ENCODE data around the gene CD34. TPM values are rescaled to one million over a fixed set of nuclear protein-coding genes. Genes with fewer than 3 reads are reported as not detected.
"Not testable (repeated sequence)": the region's sequence is repeated elsewhere in the genome, so short reads cannot be mapped to it uniquely, and the experiment has no call there.

The CD34 gene
- total RNA-seq, 3 donors from 2014 or later: 15.7 to 80.6 (median 22.2) TPM

DNA sequence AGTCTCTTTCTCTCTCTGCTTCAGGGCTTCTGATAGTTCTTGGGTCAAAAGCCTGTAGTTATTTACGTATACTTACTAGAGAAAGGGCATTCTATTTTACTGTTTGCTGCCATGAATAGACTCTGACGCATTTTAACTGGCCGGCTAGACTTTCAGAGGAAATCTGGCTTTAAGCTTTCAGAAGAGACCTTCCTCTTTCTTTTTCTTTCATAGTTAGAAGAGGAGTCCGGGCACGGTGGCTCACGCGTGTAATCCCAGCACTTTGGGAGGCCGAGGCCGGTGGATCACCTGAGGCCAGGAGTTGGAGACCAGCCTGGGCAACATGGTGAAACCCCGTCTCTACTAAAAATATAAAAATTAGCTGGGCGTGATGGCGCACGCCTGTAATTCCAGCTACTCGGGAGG is 31.4 kb upstream of the CD34 start:
- TF ChIP-seq POLR2AphosphoS5 (IDR thresholded peaks at IDR 0.05): peak in 1 of 3 donors; percentile 7
- intact Hi-C loops (cut with DNase I; ENCODE audit: low total_unique reads); H3K36me3 ChIP-seq; H3K27me3 ChIP-seq; H3K9me3 ChIP-seq; DNase-seq (ENCODE audit: low spot score in 2 of 2); H3K4me1 ChIP-seq: not testable (repeated sequence)
- Histone ChIP-seq H3K27ac (peak overlapping the region; percentile 66 to 81), H3K4me3 (peak overlapping the region in 2 of 3 donors; percentile 3 to 9)

DNA sequence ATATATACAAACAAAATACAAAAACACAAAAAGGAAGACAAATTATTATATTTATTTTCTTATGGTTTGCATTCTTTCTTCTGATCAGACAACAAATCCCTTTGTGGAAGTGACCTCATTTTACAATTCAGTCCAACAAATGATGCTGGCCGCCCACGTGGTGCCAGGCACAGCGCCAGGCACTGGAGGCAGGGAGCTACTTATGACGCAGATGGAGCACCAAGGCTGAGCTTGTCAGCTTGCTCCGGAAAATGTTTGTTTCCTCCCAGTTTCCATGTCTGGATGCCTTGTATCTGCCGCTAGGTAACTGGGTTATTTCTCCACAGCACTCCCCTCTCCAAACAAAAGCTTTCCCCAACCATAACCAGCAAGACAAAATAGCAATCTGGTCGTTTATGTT is 30.7 kb upstream of the CD34 start:
- Histone ChIP-seq H3K9me3 (no peaks in the 10 kb centered on the region), H3K4me3 (peak overlapping the region in 1 of 3 donors; percentile 34), H3K27me3 (no peaks in the 10 kb centered on the region), H3K4me1 (no peaks in the 10 kb centered on the region), H3K27ac (peak overlapping the region; percentile 66 to 81), H3K36me3 (no peaks in the 10 kb centered on the region)
- TF ChIP-seq POLR2A (IDR thresholded peaks at IDR 0.05) (no peak), POLR2AphosphoS5 (IDR thresholded peaks at IDR 0.05) (peak; percentile 44 to 89 (median 59))
- DNase-seq (ENCODE audit: low spot score in 2 of 2): peak in 1 of 2 donors; percentile 66
- intact Hi-C loops (cut with DNase I; ENCODE audit: low total_unique reads): no loop called here

DNA sequence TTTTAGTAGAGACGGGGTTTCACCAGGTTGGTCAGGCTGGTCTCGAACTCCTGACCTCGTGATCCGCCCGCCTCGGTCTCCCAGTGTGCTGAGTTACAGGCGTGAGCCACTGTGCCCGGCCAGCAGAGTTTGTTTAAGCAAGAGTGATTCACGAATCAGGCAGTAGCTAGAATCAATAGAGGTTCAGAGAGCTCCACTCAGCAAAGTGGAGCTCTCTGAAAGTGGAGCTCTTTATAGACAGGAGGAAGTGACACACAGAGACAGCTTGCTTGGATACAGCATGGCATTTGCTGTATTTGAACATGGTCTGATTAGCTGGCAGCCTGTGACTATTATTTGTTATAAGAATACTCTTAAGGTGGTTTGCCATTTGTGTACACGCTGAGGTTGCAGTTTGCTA is 27.1 kb upstream of the CD34 start:
- H3K36me3 ChIP-seq: no peaks in the 10 kb centered on the region
- H3K27ac ChIP-seq: no peak overlapping the region
- H3K9me3 ChIP-seq: no peaks in the 10 kb centered on the region
- H3K4me3 ChIP-seq: no peak overlapping the region
- no peak for DNase-seq (ENCODE audit: low spot score in 2 of 2)
- no peaks in the 10 kb centered on the region for H3K27me3 ChIP-seq
- H3K4me1 ChIP-seq: no peaks in the 10 kb centered on the region
- TF ChIP-seq, protein P1, sequence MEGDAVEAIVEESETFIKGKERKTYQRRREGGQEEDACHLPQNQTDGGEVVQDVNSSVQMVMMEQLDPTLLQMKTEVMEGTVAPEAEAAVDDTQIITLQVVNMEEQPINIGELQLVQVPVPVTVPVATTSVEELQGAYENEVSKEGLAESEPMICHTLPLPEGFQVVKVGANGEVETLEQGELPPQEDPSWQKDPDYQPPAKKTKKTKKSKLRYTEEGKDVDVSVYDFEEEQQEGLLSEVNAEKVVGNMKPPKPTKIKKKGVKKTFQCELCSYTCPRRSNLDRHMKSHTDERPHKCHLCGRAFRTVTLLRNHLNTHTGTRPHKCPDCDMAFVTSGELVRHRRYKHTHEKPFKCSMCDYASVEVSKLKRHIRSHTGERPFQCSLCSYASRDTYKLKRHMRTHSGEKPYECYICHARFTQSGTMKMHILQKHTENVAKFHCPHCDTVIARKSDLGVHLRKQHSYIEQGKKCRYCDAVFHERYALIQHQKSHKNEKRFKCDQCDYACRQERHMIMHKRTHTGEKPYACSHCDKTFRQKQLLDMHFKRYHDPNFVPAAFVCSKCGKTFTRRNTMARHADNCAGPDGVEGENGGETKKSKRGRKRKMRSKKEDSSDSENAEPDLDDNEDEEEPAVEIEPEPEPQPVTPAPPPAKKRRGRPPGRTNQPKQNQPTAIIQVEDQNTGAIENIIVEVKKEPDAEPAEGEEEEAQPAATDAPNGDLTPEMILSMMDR (IDR thresholded peaks at IDR 0.05): no peak
- TF ChIP-seq POLR2AphosphoS5 (IDR thresholded peaks at IDR 0.05) (no peak), POLR2A (IDR thresholded peaks at IDR 0.05) (no peak)
- intact Hi-C loops (cut with DNase I; ENCODE audit: low total_unique reads): loop anchor here (5.0 kb wide), 1 partner anchor 234 kb away; no protein-coding TSS in a partner anchor

DNA sequence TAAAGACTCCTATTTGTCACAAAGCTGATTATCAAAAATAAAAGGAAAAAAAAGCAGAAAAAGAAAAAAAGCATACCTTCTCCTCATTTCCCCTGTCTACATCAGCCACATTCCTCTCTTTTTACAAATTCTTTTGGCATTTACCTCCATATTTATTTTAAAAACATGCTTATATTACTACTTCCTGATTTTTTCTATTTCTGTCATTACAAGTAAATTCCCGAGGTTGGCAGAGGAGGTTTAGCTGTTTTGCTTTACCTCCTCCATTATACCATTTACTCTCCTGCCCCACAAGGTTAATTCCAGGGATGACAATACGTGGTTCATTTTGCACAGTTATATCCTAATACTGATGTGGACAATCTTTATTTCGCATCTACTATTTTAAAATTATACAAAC is 26.3 kb upstream of the CD34 start:
- Histone ChIP-seq H3K4me3 (no peak overlapping the region), H3K9me3 (no peaks in the 10 kb centered on the region), H3K4me1 (no peaks in the 10 kb centered on the region), H3K27ac (no peak overlapping the region), H3K27me3 (no peaks in the 10 kb centered on the region), H3K36me3 (no peaks in the 10 kb centered on the region)
- TF ChIP-seq POLR2A (IDR thresholded peaks at IDR 0.05): no peak
- TF ChIP-seq, protein P1 (IDR thresholded peaks at IDR 0.05): no peak
- no peak for TF ChIP-seq POLR2AphosphoS5 (IDR thresholded peaks at IDR 0.05)
- no peak for DNase-seq (ENCODE audit: low spot score in 2 of 2)
- intact Hi-C loops (cut with DNase I; ENCODE audit: low total_unique reads): loop anchor here (5.0 kb wide), 1 partner anchor 235 kb away; no protein-coding TSS in a partner anchor

DNA sequence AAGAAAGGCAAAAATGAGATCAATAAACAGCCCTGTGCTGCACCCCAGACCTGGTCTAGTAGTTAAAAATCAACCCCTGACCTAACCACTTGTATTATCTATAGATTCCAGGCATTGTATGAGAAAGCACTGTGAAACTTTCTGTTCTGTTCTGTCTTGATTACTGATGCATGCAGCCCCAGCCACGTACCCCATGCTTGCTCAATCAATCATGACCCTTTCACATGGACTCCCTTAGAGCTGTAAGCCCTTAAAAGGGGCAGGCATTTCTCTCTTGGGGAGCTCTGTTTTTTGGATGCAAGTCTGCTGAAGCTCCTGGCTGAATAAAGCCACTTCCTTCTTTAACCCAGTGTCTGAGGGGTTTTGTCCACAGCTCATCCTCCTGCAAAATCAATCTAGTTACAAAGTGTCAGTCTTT is 24.2 kb upstream of the CD34 start:
- TF ChIP-seq POLR2A (IDR thresholded peaks at IDR 0.05) (no peak), POLR2AphosphoS5 (IDR thresholded peaks at IDR 0.05) (no peak)
- TF ChIP-seq, protein P1 (IDR thresholded peaks at IDR 0.05): no peak
- Histone ChIP-seq H3K4me3 (no peak overlapping the region), H3K36me3 (no peaks in the 10 kb centered on the region), H3K27ac (no peak overlapping the region), H3K9me3 (peaks cover 0 to 6% of the 10 kb centered on the region in 2 donors), H3K4me1 (no peaks in the 10 kb centered on the region), H3K27me3 (no peaks in the 10 kb centered on the region)
- intact Hi-C loops (cut with DNase I; ENCODE audit: low total_unique reads): loop anchor here (5.0 kb wide), 1 partner anchor 237 kb away; no protein-coding TSS in a partner anchor
- DNase-seq (ENCODE audit: low spot score in 2 of 2): no peak

DNA sequence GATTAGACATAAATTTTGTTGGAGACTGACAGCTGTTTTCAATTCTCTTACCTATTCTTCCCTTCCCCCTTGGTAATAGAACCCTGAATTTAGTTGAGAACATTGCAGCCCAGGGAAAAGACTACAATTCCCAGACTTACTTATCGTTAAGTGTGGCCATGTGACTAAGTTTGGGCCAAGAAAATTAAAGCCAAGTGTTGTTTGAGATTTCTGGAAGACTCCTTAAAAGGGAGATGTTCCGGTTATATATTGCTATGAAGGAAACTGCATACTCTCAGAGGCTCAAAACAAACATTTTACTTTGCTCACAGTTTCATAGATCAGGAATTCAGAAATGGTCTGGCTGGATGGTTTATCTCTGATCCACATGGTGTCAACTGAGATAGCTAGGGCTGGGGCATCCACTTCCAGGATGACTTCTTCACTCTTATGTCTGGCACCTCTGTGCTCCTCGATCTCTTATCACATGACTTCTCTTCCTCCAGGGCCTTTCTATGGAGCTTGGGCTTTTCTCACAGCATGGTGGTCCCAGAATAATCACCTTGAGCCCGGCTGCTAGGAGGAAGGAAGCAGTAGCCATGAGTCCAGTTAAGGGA is 22.4 kb upstream of the CD34 start:
- no peak for DNase-seq (ENCODE audit: low spot score in 2 of 2)
- no peak overlapping the region for H3K4me3 ChIP-seq
- no peaks in the 10 kb centered on the region for H3K36me3 ChIP-seq
- no peaks in the 10 kb centered on the region for H3K27me3 ChIP-seq
- no peaks in the 10 kb centered on the region for H3K4me1 ChIP-seq
- no peak for TF ChIP-seq POLR2AphosphoS5 (IDR thresholded peaks at IDR 0.05)
- no peak overlapping the region for H3K27ac ChIP-seq
- H3K9me3 ChIP-seq: peaks cover 0 to 10% of the 10 kb centered on the region in 2 donors
- intact Hi-C loops (cut with DNase I; ENCODE audit: low total_unique reads): no loop called here
